Heart left ventricle (tissue), 16 donors: ENCODE results near the gene OR8D2. TPM values are rescaled to one million over a fixed set of nuclear protein-coding genes. Genes with fewer than 3 reads are reported as not detected.

Source experiments
- ATAC-seq, 4 donors: fragments of 200-7000 bp; cut with Tn5 transposase; one replicate each; pipeline ENCODE4 v1.9.1; 2020 to 2022; ENCODE audit warnings: moderate library complexity in 4 of 4, mild to moderate bottlenecking in 3 of 4, moderate number of reproducible peaks in 1 of 4
- DNase-seq, 5 donors: peaks; one replicate each; pipeline ENCODE4 v3.0.0-alpha.2; 2020
- H3K27ac ChIP-seq, 12 donors: fragments of 200-600 bp; sonication (generic) in 4 of 12; one replicate each; pipeline versions ENCODE4 v1.5.0 to v1.8.0; 2016 to 2022; ENCODE audit warnings: mild to moderate bottlenecking in 2 of 12
- H3K27me3 ChIP-seq, 9 donors: fragments of 200-600 bp; sonication (generic) in 2 of 9; one replicate each; pipeline versions ENCODE4 v1.5.1 to v1.8.0; 2016 to 2022; ENCODE audit warnings: mild to moderate bottlenecking in 3 of 9
- H3K36me3 ChIP-seq, 9 donors: fragments of 200-600 bp; sonication (generic) in 2 of 9; one replicate each; pipeline versions ENCODE4 v1.5.0 to v1.8.0; 2018 to 2022; ENCODE audit warnings: mild to moderate bottlenecking in 2 of 9
- H3K4me1 ChIP-seq, 12 donors: fragments of 200-600 bp; sonication (generic) in 4 of 12; one replicate each; pipeline versions ENCODE4 v1.5.0 to v1.8.0; 2016 to 2022; ENCODE audit warnings: mild to moderate bottlenecking in 3 of 12
- H3K4me3 ChIP-seq, 12 donors: fragments of 200-600 bp; sonication (generic) in 4 of 12; one replicate each; pipeline versions ENCODE4 v1.5.0 to v1.8.0; 2017 to 2022; ENCODE audit warnings: mild to moderate bottlenecking in 9 of 12, moderate library complexity in 4 of 12
- H3K9me3 ChIP-seq, 12 donors: fragments of 200-600 bp; sonication (generic) in 4 of 12; one replicate each; pipeline versions ENCODE4 v1.5.0 to v1.8.0; 2016 to 2022; ENCODE audit warnings: mild to moderate bottlenecking in 1 of 12
- CTCF ChIP-seq, 12 donors: fragments of 200-600 bp; sonication (generic) in 4 of 12; IDR thresholded peaks; one replicate each; pipeline versions ENCODE4 v1.5.0 to v1.8.0; 2018 to 2022; ENCODE audit warnings: antibody characterized with exemption in 12 of 12, mild to moderate bottlenecking in 5 of 12
- POLR2A ChIP-seq, 2 donors: fragments of 450-650 bp; IDR thresholded peaks; one replicate each; pipeline ENCODE4 v1.6.1; 2017; ENCODE audit warnings: antibody characterized with exemption in 2 of 2, mild to moderate bottlenecking in 2 of 2, moderate library complexity in 2 of 2
- WGBS, 4 donors: extraction: QIAGEN DNeasy Blood & Tissue Kit in 2 of 4; methylation state at CpG; one replicate each; pipeline versions ENCODE4 v1.1.5 to v1.1.7; 2013 to 2018; 5-methylcytosine and 5-hydroxymethylcytosine counted together
- intact Hi-C, 10 donors: fragments of 100-400 bp; cut with DNase I; formaldehyde crosslinking; loops; one replicate each; pipeline versions ENCODE4 v1.11.1 to v1.14.2; 2022
- polyA plus RNA-seq, 2 donors: library from polyadenylated mRNA; stranded (reverse); fragments of 200-250 nt; gene quantifications; one replicate each; pipeline ENCODE4 v1.2.3, GENCODE V29; 2013
- total RNA-seq, 9 donors: library from RNA; depleted of rRNA in 2 of 9; stranded (reverse); fragments of >200 nt in 2 of 9; fragmentation: NEBNext Ultra II Directional in 3 of 9; extraction: Animal tissue kit (Norgen Biotek cat#: 25700) in 3 of 9; gene quantifications; one replicate each; pipeline versions ENCODE4 v1.1.0 to v1.2.4, GENCODE V29; 2016 to 2023
- donor health status: ischemic (EF 13 %, LVEDD 7.1; RV severe dilation, severe dysfunction).
- donor health status: healthy with polysubstance abuse.
- donor health status: DM: no; HTN: yes; CAD: no.
- donor health status: DM: no; HTN: no; CAD: no.
- donor health status: ischemic (EF 25% LVEDD 6.9; RV normal size, moderate dysfunction).
- donor health status: ischemic (EF 25% LVEDD 5.7; RV mildly dilated, moderate dysfunction).
- donor health status: healthy.
- donor health status: DM: yes; HTN: yes; CAD: no.
- donor health status: ischemic (EF 35%, LVEDD 5.7; RV mildly dilated, moderate dysfunction).
- donor health status: nonischemic (EF 11% LVEDD 7.7; RV severe dilation, severe dysfunction).
- donor health status: DM: yes; HTN: yes; CAD: no.
- donor health status: PGD.
- donor health status: ischemic (EF 29% LVEDD 5.4; RV normal size, mild dysfunction).
- donor health status: nonischemic (EF 23%, LVEDD 6.1; RV moderate dilation, normal function).

Gene OR8D2
- total and polyA plus RNA-seq, 11 donors: not detected

- H3K36me3 ChIP-seq: no peaks in the 10 kb centered on the region
- DNase-seq (no peak), ATAC-seq (no peak)
- H3K27me3 ChIP-seq: peaks cover 0 to 5% (median 0%) of the 10 kb centered on the region in 9 donors
- no peak overlapping the region for H3K27ac ChIP-seq
- peaks cover 0 to under 1% (median 0%) of the 10 kb centered on the region in 12 donors for H3K4me1 ChIP-seq
- H3K9me3 ChIP-seq: no peaks in the 10 kb centered on the region
- TF ChIP-seq POLR2A (IDR thresholded peaks at IDR 0.05) (no peak), CTCF (IDR thresholded peaks at IDR 0.05) (no peak)
- intact Hi-C loops: no loop called here
- no peak overlapping the region for H3K4me3 ChIP-seq
These were observed 12.9 kb downstream of the OR8D2 start for GRCh38 chr11:124307093-124307492.

- DNase-seq (no peak), ATAC-seq (no peak)
- Histone ChIP-seq H3K27me3 (peaks cover 0 to 5% (median 0%) of the 10 kb centered on the region in 9 donors), H3K36me3 (no peaks in the 10 kb centered on the region), H3K9me3 (no peaks in the 10 kb centered on the region), H3K27ac (no peak overlapping the region), H3K4me1 (peaks cover 0 to 5% (median 0%) of the 10 kb centered on the region in 12 donors), H3K4me3 (no peak overlapping the region)
- intact Hi-C loops: no loop called here
- TF ChIP-seq CTCF (IDR thresholded peaks at IDR 0.05) (no peak), POLR2A (IDR thresholded peaks at IDR 0.05) (no peak)
- WGBS, 4 donors: 45 to 58% (median 49%) methylated on average over 3 of the region's 3 CpGs
These were observed 17.5 kb downstream of the OR8D2 start for GRCh38 chr11:124302347-124303125.

- TF ChIP-seq CTCF (IDR thresholded peaks at IDR 0.05): no peak
- TF ChIP-seq POLR2A (IDR thresholded peaks at IDR 0.05): no peak
- Histone ChIP-seq H3K36me3 (no peaks in the 10 kb centered on the region), H3K4me3 (no peak overlapping the region), H3K9me3 (no peaks in the 10 kb centered on the region), H3K27me3 (peaks cover 0 to 2% (median 0%) of the 10 kb centered on the region in 9 donors), H3K27ac (no peak overlapping the region), H3K4me1 (peaks cover 0 to 5% (median 0%) of the 10 kb centered on the region in 12 donors)
- intact Hi-C loops: no loop called here
- ATAC-seq: no peak
- WGBS, 4 donors: 64 to 83% (median 76%) methylated on average over 3 of the region's 3 CpGs
- no peak for DNase-seq
These were observed 18.4 kb downstream of the OR8D2 start for GRCh38 chr11:124301548-124301947.

- 63 to 82% (median 78%) methylated on average over 4 of the region's 4 CpGs for WGBS, 4 donors
- H3K27ac ChIP-seq: no peak overlapping the region
- no peak overlapping the region for H3K4me3 ChIP-seq
- peaks cover 0 to 5% (median 0%) of the 10 kb centered on the region in 12 donors for H3K4me1 ChIP-seq
- ATAC-seq: no peak
- no peak for DNase-seq
- no peaks in the 10 kb centered on the region for H3K9me3 ChIP-seq
- intact Hi-C loops: no loop called here
- H3K36me3 ChIP-seq: no peaks in the 10 kb centered on the region
- TF ChIP-seq CTCF (IDR thresholded peaks at IDR 0.05) (no peak), POLR2A (IDR thresholded peaks at IDR 0.05) (no peak)
- H3K27me3 ChIP-seq: peaks cover 0 to 7% (median 0%) of the 10 kb centered on the region in 9 donors
These were observed 22.1 kb downstream of the OR8D2 start for GRCh38 chr11:124297921-124298320.
